CD14-positive monocyte (primary cell): ENCODE measurements around the gene MYH10. TPM values are rescaled to one million over a fixed set of nuclear protein-coding genes. Genes with fewer than 3 reads are reported as not detected.
A peak's percentile ranks its signal among the peaks of the same experiment; 100 is the strongest.

Experiments
- DNase-seq, 3 donors: peaks; one replicate each; pipeline ENCODE4 v3.0.0-alpha.2; 2011 to 2022
- H2AFZ ChIP-seq: 2 replicates; pipeline ENCODE4 v1.6.0; 2012; ENCODE audit warnings: mild to moderate bottlenecking, low read depth, low read length, inconsistent platforms; ENCODE audit not compliant: insufficient read depth, poor library complexity, severe bottlenecking
- H3K27ac ChIP-seq, 2 donors: 1 replicate in 1 of 2; 2 replicates in 1 of 2; pipeline ENCODE4 v1.5.1; 2012 to 2013; ENCODE audit warnings: low read length in 2 of 2, control low read depth in 1 of 2, inconsistent platforms in 1 of 2, low read depth in 1 of 2, mild to moderate bottlenecking in 1 of 2
- H3K27me3 ChIP-seq, 2 donors: one replicate each; pipeline versions ENCODE4 v1.6.0 to v1.6.1; 2011 to 2013; ENCODE audit warnings: low read length in 2 of 2; ENCODE audit not compliant: control insufficient read depth in 2 of 2, insufficient read depth in 2 of 2
- H3K36me3 ChIP-seq, 2 donors: replicated peaks in 1 of 2; 1 replicate in 1 of 2; 2 replicates in 1 of 2; pipeline versions ENCODE4 v1.5.1 to v1.6.1; 2012 to 2013; ENCODE audit warnings: low read length in 2 of 2, control low read depth in 1 of 2, inconsistent platforms in 1 of 2, mild to moderate bottlenecking in 1 of 2; ENCODE audit not compliant: insufficient read depth in 2 of 2, control insufficient read depth in 1 of 2
- H3K4me1 ChIP-seq, 2 donors: 1 replicate in 1 of 2; 2 replicates in 1 of 2; pipeline versions ENCODE4 v1.5.1 to v1.6.1; 2012 to 2013; ENCODE audit warnings: low read length in 2 of 2, control low read depth in 1 of 2, inconsistent platforms in 1 of 2, mild to moderate bottlenecking in 1 of 2, moderate library complexity in 1 of 2; ENCODE audit not compliant: insufficient read depth in 2 of 2, control insufficient read depth in 1 of 2
- H3K4me2 ChIP-seq: replicated peaks from 2 replicates; pipeline ENCODE3; 2012; ENCODE audit warnings: low read length, moderate library complexity, mild to moderate bottlenecking; ENCODE audit not compliant: poor library complexity, severe bottlenecking; ENCODE audit errors: extremely low read depth
- H3K4me3 ChIP-seq, 3 experiments: fragments of 200-600 bp in 1 of 3; sonication (generic) in 1 of 3; replicated peaks in 1 of 3; 1 replicate in 2 of 3; 2 replicates in 1 of 3; pipeline ENCODE4 v1.5.1; 2011 to 2013; ENCODE audit warnings: low read length in 3 of 3, mild to moderate bottlenecking in 3 of 3, control low read depth in 2 of 3, low read depth in 2 of 3, inconsistent platforms in 1 of 3, moderate library complexity in 1 of 3
- H3K79me2 ChIP-seq: 2 replicates; pipeline ENCODE4 v1.6.0; 2012; ENCODE audit warnings: mild to moderate bottlenecking, control low read depth, inconsistent platforms, low read length, moderate library complexity; ENCODE audit not compliant: insufficient read depth
- H3K9ac ChIP-seq: 2 replicates; pipeline ENCODE4 v1.6.0; 2017; ENCODE audit warnings: low read length, mild to moderate bottlenecking; ENCODE audit not compliant: insufficient read depth, poor library complexity, severe bottlenecking
- H3K9me3 ChIP-seq, 2 donors: replicated peaks in 1 of 2; 1 replicate in 1 of 2; 2 replicates in 1 of 2; pipeline versions ENCODE4 v1.5.1 to v1.6.1; 2012 to 2013; ENCODE audit warnings: low read length in 2 of 2, control low read depth in 1 of 2; ENCODE audit not compliant: control insufficient read depth in 1 of 2, insufficient read depth in 1 of 2
- H4K20me1 ChIP-seq: 2 replicates; pipeline ENCODE4 v1.6.0; 2012; ENCODE audit warnings: mild to moderate bottlenecking, low read length, control low read depth, moderate library complexity; ENCODE audit not compliant: insufficient read depth
- H3K27ac Mint-ChIP-seq, 7 donors: one replicate each; pipeline ENCODE4 v1.8.0; 2020; ENCODE audit warnings: mild to moderate bottlenecking in 7 of 7, mixed read lengths in 7 of 7, moderate library complexity in 6 of 7, inconsistent platforms in 2 of 7
- H3K27me3 Mint-ChIP-seq, 3 donors: one replicate each; pipeline ENCODE4 v1.8.0; 2021 to 2022; ENCODE audit warnings: low read depth in 3 of 3, mild to moderate bottlenecking in 3 of 3, mixed read lengths in 3 of 3, moderate library complexity in 3 of 3, inconsistent platforms in 1 of 3
- H3K36me3 Mint-ChIP-seq, 2 donors: one replicate each; pipeline ENCODE4 v1.8.0; 2020; ENCODE audit warnings: mixed read lengths in 2 of 2, inconsistent platforms in 1 of 2, mild to moderate bottlenecking in 1 of 2
- H3K4me1 Mint-ChIP-seq: one replicate; pipeline ENCODE4 v1.8.0; 2020; ENCODE audit warnings: mild to moderate bottlenecking, mixed read lengths
- H3K4me3 Mint-ChIP-seq, 2 donors: one replicate each; pipeline ENCODE4 v1.8.0; 2020; ENCODE audit warnings: mild to moderate bottlenecking in 2 of 2, mixed read lengths in 2 of 2, moderate library complexity in 1 of 2
- H3K9me3 Mint-ChIP-seq, 7 donors: one replicate each; pipeline ENCODE4 v1.8.0; 2020 to 2022; ENCODE audit warnings: mixed read lengths in 7 of 7, mild to moderate bottlenecking in 6 of 7, moderate library complexity in 6 of 7, inconsistent platforms in 2 of 7
- CTCF ChIP-seq: fragments of 200-600 bp; IDR thresholded peaks from one replicate; pipeline ENCODE4 v1.8.0; 2022; ENCODE audit warnings: antibody characterized with exemption, mild to moderate bottlenecking
- WGBS: methylation state at CpG from one replicate; pipeline ENCODE4 v1.1.5; 2013; ENCODE audit warnings: missing lambda C conversion rate; ENCODE audit not compliant: insufficient coverage; 5-methylcytosine and 5-hydroxymethylcytosine counted together
- intact Hi-C, 2 donors: fragments of 100-400 bp; cut with micrococcal nuclease; formaldehyde crosslinking; loops; one replicate each; pipeline versions ENCODE4 v1.15.0 to v1.15.1; 2023
- polyA plus RNA-seq, 3 donors: library from polyadenylated mRNA; depleted of rRNA in 1 of 3; unstranded in 2 of 3; stranded (reverse) in 1 of 3; fragments of 300-500 nt in 2 of 3; fragments of >200 nt in 1 of 3; fragmentation: Illumina TruSeq in 2 of 3; gene quantifications; 1 replicate in 2 of 3; 2 replicates in 1 of 3; pipeline ENCODE4 v1.2.3, GENCODE V29; 2012 to 2021

MYH10 gene
- polyA plus RNA-seq, 3 donors: 0.42 to 0.65 TPM; not detected in 1

GRCh38 chr17:8439681-8440080, 190.8 kb downstream of the MYH10 start:
- peaks cover 21 to 45% of the 10 kb centered on the region in 2 donors for H3K36me3 ChIP-seq
- Mint-ChIP-seq H3K36me3 (peaks cover 32 to 44% of the 10 kb centered on the region in 2 donors), H3K27ac (no peak overlapping the region), H3K9me3 (no peaks in the 10 kb centered on the region), H3K4me1 (peaks cover 39% of the 10 kb centered on the region), H3K4me3 (no peak overlapping the region), H3K27me3 (peaks cover 0 to 2% (median 0%) of the 10 kb centered on the region in 3 donors)
- no CpG with 5 or more reads among the region's 3 CpGs for WGBS
- H3K79me2 ChIP-seq: peaks cover 88% of the 10 kb centered on the region
- no peaks in the 10 kb centered on the region for H3K9me3 ChIP-seq
- H3K4me1 ChIP-seq: peaks cover 12 to 26% of the 10 kb centered on the region in 2 donors
- TF ChIP-seq CTCF: no peak
- intact Hi-C loops: loop anchor here (5.0 kb wide), 2 partner anchors 32 to 57 kb away; partner anchors contain the start of gene RPL26 (in 1 of the 2)
- peaks cover 80% of the 10 kb centered on the region for H4K20me1 ChIP-seq
- H3K4me3 ChIP-seq: no peak overlapping the region
- H3K4me2 ChIP-seq: no peak overlapping the region
- no peaks in the 10 kb centered on the region for H3K27me3 ChIP-seq
- no peak overlapping the region for H2AFZ ChIP-seq
- H3K9ac ChIP-seq: no peak overlapping the region
- DNase-seq: no peak
- no peak overlapping the region for H3K27ac ChIP-seq

- peak overlapping the region in 1 of 2 donors; percentile 20 for H3K27ac ChIP-seq
- Mint-ChIP-seq H3K27ac (no peak overlapping the region), H3K27me3 (peaks cover 0 to 2% (median 0%) of the 10 kb centered on the region in 3 donors), H3K36me3 (peaks cover 23 to 32% of the 10 kb centered on the region in 2 donors), H3K4me3 (no peak overlapping the region), H3K4me1 (peaks cover 39% of the 10 kb centered on the region), H3K9me3 (no peaks in the 10 kb centered on the region)
- no peak for TF ChIP-seq CTCF
- DNase-seq: no peak
- no peak overlapping the region for H3K4me3 ChIP-seq
- H3K9ac ChIP-seq: no peak overlapping the region
- no peak overlapping the region for H2AFZ ChIP-seq
- no peak overlapping the region for H3K4me2 ChIP-seq
- intact Hi-C loops: loop anchor here in 1 of 2 donors (5.0 kb wide), 1 partner anchor 56 kb away; the partner anchor contains the start of gene RPL26
- WGBS: no CpG with 5 or more reads among the region's 5 CpGs
- H3K36me3 ChIP-seq: peaks cover 9 to 33% of the 10 kb centered on the region in 2 donors
- peaks cover 67% of the 10 kb centered on the region for H4K20me1 ChIP-seq
- H3K9me3 ChIP-seq: no peaks in the 10 kb centered on the region
- H3K4me1 ChIP-seq: peaks cover 12 to 27% of the 10 kb centered on the region in 2 donors
- H3K27me3 ChIP-seq: no peaks in the 10 kb centered on the region
- peaks cover 76% of the 10 kb centered on the region for H3K79me2 ChIP-seq
These were observed 192.1 kb downstream of the MYH10 start for GRCh38 chr17:8438441-8438840.
